PC-9 (cell line): ENCODE data around the gene CACNA2D1. TPM values are rescaled to one million over a fixed set of nuclear protein-coding genes. Genes with fewer than 3 reads are reported as not detected.

ENCODE experiments used
- BruUV-seq: library from RNA; stranded (reverse); fragments of 400-500 nt; replicated peaks from 2 replicates; lab custom pipeline; 2021; lab: Mats Ljungman, UMichigan
- CTCF ChIA-PET: fragments of 300-600 bp; sonication (Branson Sonifier 250); formaldehyde crosslinking; loops from one replicate; lab custom pipeline; 2022; ENCODE audit warnings: antibody characterized with exemption; lab: Charles Lee
- POLR2A ChIA-PET: fragments of 300-600 bp; sonication (Branson Sonifier 250); formaldehyde crosslinking; loops from one replicate; lab custom pipeline; 2022; ENCODE audit warnings: antibody characterized with exemption; ENCODE audit not compliant: unreplicated experiment; lab: Charles Lee
- DNase-seq, 2 experiments: peaks; one replicate each; pipeline versions ENCODE4 v3.0.0 to v3.0.0-alpha.2; 2015 to 2022; ENCODE audit warnings: mixed read lengths in 1 of 2
- H2AFZ ChIP-seq: fragments of 200-600 bp; sonication (generic); 2 replicates; pipeline ENCODE4 v1.8.1; 2017; ENCODE audit warnings: antibody characterized with exemption
- H3F3A ChIP-seq: fragments of 200-600 bp; sonication (generic); 2 replicates; pipeline ENCODE4 v1.8.1; 2017; ENCODE audit warnings: antibody characterized with exemption, mild to moderate bottlenecking, low read depth; ENCODE audit not compliant: insufficient read depth
- H3K27ac ChIP-seq: fragments of 200-600 bp; sonication (generic); 2 replicates; pipeline ENCODE4 v1.6.1; 2016; ENCODE audit warnings: mixed run types
- H3K27me3 ChIP-seq: fragments of 200-600 bp; sonication (generic); 2 replicates; pipeline ENCODE4 v1.6.1; 2016; ENCODE audit warnings: low read depth, mixed run types; ENCODE audit not compliant: insufficient read depth
- H3K36me3 ChIP-seq: fragments of 200-600 bp; sonication (generic); 2 replicates; pipeline ENCODE4 v1.6.1; 2016; ENCODE audit warnings: low read depth, mixed run types
- H3K4me1 ChIP-seq: fragments of 200-600 bp; sonication (generic); replicated peaks from 2 replicates; pipeline ENCODE4 v1.6.1; 2016; ENCODE audit warnings: mixed run types; ENCODE audit not compliant: insufficient read depth
- H3K4me2 ChIP-seq: fragments of 200-600 bp; sonication (generic); 2 replicates; pipeline ENCODE4 v1.6.1; 2017; ENCODE audit warnings: mixed run types
- H3K4me3 ChIP-seq: fragments of 200-600 bp; sonication (generic); 2 replicates; pipeline ENCODE4 v1.6.1; 2016; ENCODE audit warnings: mixed run types
- H3K79me2 ChIP-seq: fragments of 200-600 bp; sonication (generic); 2 replicates; pipeline ENCODE4 v1.6.1; 2017; ENCODE audit warnings: low read depth, mixed run types
- H3K9me2 ChIP-seq: fragments of 200-600 bp; sonication (generic); 2 replicates; pipeline ENCODE4 v1.8.1; 2017; ENCODE audit warnings: mild to moderate bottlenecking; ENCODE audit not compliant: insufficient read depth
- H3K9me3 ChIP-seq: fragments of 200-600 bp; sonication (generic); 2 replicates; pipeline ENCODE4 v1.8.1; 2016; ENCODE audit warnings: low read depth; ENCODE audit not compliant: insufficient read depth
- H4K20me1 ChIP-seq: fragments of 200-600 bp; sonication (generic); 2 replicates; pipeline ENCODE4 v1.8.1; 2017; ENCODE audit not compliant: insufficient read depth
- CTCF ChIP-seq: fragments of 200-600 bp; sonication (generic); conservative IDR thresholded peaks from 2 replicates; pipeline ENCODE4 v1.6.1; 2017; ENCODE audit warnings: mixed run types, antibody characterized with exemption, mild to moderate bottlenecking, moderate library complexity
- EZH2 ChIP-seq: fragments of 200-600 bp; sonication (generic); IDR thresholded peaks from 2 replicates; pipeline ENCODE4 v1.8.0; 2017; ENCODE audit warnings: antibody characterized with exemption, low read depth
- intact Hi-C: fragments of 100-400 bp; cut with micrococcal nuclease; formaldehyde crosslinking; loops from one replicate; pipeline ENCODE4 v1.10.0; 2022; ENCODE audit not compliant: unreplicated experiment
- total RNA-seq: library from RNA; stranded (reverse); gene quantifications from 2 replicates; pipeline ENCODE4 v1.2.3, GENCODE V29; 2021

The CACNA2D1 gene
- total RNA-seq, 1 experiment from 2014 or later = 3.2 TPM

GRCh38 chr7:82039621-82040020 is 404.0 kb downstream of the CACNA2D1 start:
- DNase-seq = no peak
- no TSS peak for BruUV-seq
- ChIA-PET POLR2A (no interaction called here), CTCF (no interaction called here)
- Histone ChIP-seq H3K9me3 (no peaks in the 10 kb centered on the region), H3K79me2 (no peaks in the 10 kb centered on the region), H3K4me3 (no peak overlapping the region), H3F3A (no peaks in the 10 kb centered on the region), H3K4me1 (no peaks in the 10 kb centered on the region), H3K4me2 (no peak overlapping the region), H3K27me3 (no peaks in the 10 kb centered on the region), H3K9me2 (no peaks in the 10 kb centered on the region), H3K36me3 (no peaks in the 10 kb centered on the region), H2AFZ (no peak overlapping the region), H4K20me1 (no peaks in the 10 kb centered on the region), H3K27ac (no peak overlapping the region)
- intact Hi-C loops = loop anchor here (5.0 to 10.0 kb wide), 2 partner anchors 443 to 1235 kb away; no protein-coding TSS in a partner anchor
- TF ChIP-seq EZH2 (no peak), CTCF (no peak)

DNA sequence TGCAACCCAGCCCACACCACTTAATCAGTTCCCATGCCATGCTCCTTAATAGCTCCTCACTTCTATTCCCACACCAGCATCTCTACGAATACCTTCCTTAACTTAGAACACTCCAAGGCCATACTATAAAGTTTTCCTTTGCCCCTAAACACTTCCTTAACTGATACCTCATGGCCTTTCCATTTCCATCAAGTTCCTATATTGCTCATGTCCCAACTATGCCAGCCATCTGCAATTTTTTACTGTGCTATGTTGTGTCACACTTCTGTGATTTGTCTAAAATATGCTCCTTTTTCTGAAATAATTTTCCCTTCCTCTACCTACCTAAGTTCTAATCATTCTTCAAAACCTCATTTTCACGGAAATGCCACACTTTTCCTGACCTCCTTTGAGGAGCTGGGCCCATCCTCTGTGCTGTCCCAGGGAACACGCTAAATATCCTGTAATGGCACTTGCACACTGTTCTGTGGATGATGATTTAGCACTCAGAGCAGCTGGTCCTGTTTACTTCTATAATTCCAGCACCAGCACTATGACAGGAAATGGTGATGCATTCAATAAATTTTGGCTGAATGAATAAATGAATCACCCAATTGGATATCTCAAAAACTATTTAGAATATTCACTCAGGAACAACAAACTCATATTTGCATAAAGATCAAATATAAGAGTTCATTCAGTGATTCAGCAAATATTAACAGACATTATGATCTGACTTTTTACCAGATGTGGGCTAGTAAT is 407.3 kb downstream of the CACNA2D1 start:
- Histone ChIP-seq H3K27me3 (no peaks in the 10 kb centered on the region), H3K36me3 (no peaks in the 10 kb centered on the region), H3K4me2 (no peak overlapping the region), H3K9me2 (no peaks in the 10 kb centered on the region; the same call in 1 of the 2 replicates), H3F3A (no peaks in the 10 kb centered on the region), H3K4me3 (no peak overlapping the region), H4K20me1 (no peaks in the 10 kb centered on the region), H2AFZ (no peak overlapping the region), H3K4me1 (no peaks in the 10 kb centered on the region), H3K27ac (no peak overlapping the region), H3K79me2 (no peaks in the 10 kb centered on the region), H3K9me3 (no peaks in the 10 kb centered on the region)
- intact Hi-C loops = no loop called here
- DNase-seq = no peak
- TF ChIP-seq CTCF (no peak), EZH2 (no peak)
- BruUV-seq = no TSS peak
- ChIA-PET CTCF (no interaction called here), POLR2A (interaction anchor here (0.7 kb wide), 1 partner anchor 410 kb away, joined by 5 read pairs; no protein-coding TSS in a partner anchor)

DNA sequence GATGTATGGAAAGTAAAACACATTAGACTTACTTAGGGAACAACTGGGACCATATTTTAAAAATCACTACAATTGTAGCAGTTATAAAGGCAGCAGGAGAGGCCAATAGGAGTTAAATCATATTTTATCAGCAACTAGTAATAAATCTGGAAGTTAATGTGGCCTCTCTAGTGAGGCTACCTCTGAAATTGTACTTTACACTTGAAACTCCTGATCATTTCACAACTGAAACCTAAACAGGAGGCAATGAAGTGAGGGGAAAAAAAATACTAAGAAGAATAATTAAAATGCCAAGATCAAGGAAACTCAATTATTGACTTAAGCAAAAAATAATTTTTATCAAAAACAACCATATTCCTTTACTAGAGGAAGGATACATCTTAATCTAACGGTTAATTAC is 408.1 kb downstream of the CACNA2D1 start:
- H3K9me2 ChIP-seq = no peaks in the 10 kb centered on the region; the same call in 1 of the 2 replicates
- CTCF ChIA-PET = no interaction called here
- no peaks in the 10 kb centered on the region for H3F3A ChIP-seq
- H2AFZ ChIP-seq = no peak overlapping the region
- H4K20me1 ChIP-seq = no peaks in the 10 kb centered on the region
- no peaks in the 10 kb centered on the region for H3K79me2 ChIP-seq
- no peaks in the 10 kb centered on the region for H3K27me3 ChIP-seq
- intact Hi-C loops = no loop called here
- no peak overlapping the region for H3K4me2 ChIP-seq
- no peaks in the 10 kb centered on the region for H3K4me1 ChIP-seq
- POLR2A ChIA-PET = interaction anchor here (0.7 kb wide), 1 partner anchor 409 kb away, joined by 5 read pairs; no protein-coding TSS in a partner anchor
- no TSS peak for BruUV-seq
- no peak overlapping the region for H3K27ac ChIP-seq
- no peak for DNase-seq
- no peaks in the 10 kb centered on the region for H3K9me3 ChIP-seq
- no peak overlapping the region for H3K4me3 ChIP-seq
- no peaks in the 10 kb centered on the region for H3K36me3 ChIP-seq
- TF ChIP-seq CTCF (no peak), EZH2 (no peak)
